Activated gamma-delta T cell treated with anti-CD3 and anti-CD28 coated beads, Interleukin-2, amount 50 U/mL, for 16 hours (primary cell): ENCODE measurements around the gene STK17A.

ENCODE experiments used
- DNase-seq: peaks from one replicate; pipeline ENCODE4 v3.0.0-alpha.2; 2020; ENCODE audit warnings: low read depth

Gene STK17A

GRCh38 chr7:43636093-43636492, 53.2 kb downstream of the STK17A start:
- DNase-seq = no peak

- DNase-seq = no peak
Observed at GRCh38 chr7:43637114-43637806, 54.4 kb downstream of the STK17A start.

- no peak for DNase-seq
Observed at GRCh38 chr7:43639858-43640491, 57.1 kb downstream of the STK17A start.

DNA sequence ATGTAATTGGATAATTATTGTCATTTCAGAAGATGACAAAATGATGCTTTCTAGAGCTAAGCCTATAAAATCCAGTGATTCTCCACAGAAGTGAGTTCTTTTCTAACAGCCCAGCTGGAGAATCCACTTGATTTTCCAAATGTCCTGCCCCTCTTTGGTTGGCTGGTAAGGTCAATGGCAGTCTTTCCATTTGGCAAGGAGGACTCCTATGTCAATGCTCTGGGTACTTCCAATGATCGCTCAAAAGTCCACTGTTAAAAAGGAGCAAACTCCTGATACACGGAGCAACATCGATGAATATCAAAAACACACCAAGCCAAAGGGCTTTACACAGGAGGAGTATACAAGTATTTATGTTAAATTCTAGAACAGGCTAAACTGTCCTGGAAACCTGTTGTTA, 57.8 kb downstream of the STK17A start:
- no peak for DNase-seq

- DNase-seq = no peak
Observed at GRCh38 chr7:43642897-43643630, 60.2 kb downstream of the STK17A start.

DNA sequence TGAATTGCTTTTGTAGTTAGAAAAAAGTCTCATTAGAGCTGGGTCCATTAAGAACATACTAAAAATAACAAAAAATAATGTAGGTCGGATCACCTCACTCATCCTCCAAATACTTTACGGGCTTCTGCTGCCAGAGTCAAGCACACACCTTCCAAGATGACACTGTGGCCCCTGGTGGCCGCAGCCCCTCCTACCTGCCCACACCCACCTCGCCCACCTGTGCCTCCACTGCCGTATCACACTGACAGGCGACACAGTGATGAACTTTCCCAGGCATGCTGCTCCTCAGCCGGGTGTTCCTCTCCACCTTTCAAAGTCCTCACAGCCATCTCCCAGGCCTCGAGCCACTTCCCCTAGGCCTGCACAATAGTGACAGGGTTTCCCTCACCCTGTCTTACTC, 60.9 kb downstream of the STK17A start:
- DNase-seq = no peak

- DNase-seq = no peak
Observed at GRCh38 chr7:43645699-43646226, 62.9 kb downstream of the STK17A start.

- no peak for DNase-seq
Observed at GRCh38 chr7:43646603-43647338, 63.9 kb downstream of the STK17A start.

GRCh38 chr7:43647339-43647672, 64.4 kb downstream of the STK17A start:
- DNase-seq = no peak

DNA sequence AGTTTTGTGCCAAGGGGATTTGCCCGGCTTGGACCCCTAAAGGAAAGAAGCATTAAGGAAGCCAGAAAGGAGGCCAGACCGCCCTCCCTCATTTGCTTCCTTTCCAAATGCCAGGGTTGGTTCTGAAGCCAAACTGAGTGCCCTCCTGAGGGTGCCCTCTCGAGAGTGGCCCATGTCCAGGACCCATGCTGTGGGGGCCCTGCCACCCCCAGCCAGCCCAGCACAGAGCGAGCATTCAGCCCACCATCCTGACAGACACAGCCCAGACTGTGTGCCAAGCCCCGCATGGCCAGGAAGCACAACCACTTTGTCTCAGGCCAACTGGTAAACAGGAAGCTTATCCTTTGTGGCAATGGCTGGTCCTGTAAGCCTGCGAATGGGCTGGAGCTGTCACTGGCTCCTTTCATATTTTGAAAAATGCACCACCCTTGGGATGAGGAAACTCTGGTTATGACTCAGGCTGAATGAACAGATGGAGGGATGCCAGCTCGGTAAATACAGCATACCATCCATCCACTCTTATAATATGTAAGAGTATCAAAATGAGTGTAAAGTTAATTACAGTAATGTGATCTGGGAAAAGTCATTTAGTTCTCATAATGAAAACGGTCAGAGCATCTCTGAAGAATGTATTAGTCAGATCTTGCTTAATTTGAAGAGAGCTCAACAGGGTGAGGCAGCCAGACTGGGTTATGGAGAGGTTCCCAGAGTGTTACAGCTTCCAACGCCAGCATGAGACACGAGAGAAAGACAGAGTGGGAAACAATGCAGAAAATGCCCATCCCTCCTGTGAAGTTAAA, 65.0 kb downstream of the STK17A start:
- DNase-seq = no peak

DNA sequence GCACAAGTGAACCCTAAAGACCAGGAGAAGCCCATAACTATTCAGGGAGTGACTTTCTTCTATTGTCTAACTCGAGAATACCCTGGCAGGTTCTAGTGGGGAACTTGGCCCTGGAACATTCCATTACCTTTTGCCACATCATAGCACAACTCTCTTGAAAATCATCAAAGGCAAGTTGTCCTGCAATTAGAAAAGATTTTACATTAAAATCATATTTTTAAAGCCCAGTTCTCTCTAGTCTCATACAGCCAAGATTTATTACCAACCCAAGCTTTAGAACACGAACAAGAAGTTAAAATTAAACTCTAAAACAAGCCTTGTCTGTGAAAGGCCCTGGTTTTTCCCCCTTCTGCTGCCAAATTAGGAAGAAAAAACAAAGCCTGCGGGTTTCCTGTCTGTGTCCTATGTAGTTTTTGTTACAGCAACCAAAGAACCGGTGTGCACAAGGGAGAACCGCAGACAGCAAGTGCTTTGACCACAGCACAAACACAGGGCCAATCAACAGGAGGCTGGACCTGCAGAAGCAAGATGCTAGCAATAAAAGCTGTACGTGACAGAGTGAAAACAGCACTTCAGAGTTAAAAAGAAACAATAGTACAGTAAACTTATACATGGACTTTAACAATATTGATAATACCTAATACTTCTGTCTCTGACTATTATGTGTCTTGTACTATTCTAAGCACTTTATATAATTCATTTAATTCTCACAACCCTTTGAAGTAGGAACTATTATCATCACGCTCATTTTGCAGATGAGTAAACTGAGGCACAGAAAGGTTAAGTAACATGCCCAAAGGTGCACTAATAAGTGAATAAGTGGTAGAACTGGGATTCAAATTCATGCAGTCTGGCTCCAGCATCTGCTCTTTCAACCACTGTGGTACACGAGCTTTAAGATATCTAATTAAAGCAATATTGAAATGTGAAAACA, 65.8 kb downstream of the STK17A start:
- DNase-seq = peak; percentile 51

DNA sequence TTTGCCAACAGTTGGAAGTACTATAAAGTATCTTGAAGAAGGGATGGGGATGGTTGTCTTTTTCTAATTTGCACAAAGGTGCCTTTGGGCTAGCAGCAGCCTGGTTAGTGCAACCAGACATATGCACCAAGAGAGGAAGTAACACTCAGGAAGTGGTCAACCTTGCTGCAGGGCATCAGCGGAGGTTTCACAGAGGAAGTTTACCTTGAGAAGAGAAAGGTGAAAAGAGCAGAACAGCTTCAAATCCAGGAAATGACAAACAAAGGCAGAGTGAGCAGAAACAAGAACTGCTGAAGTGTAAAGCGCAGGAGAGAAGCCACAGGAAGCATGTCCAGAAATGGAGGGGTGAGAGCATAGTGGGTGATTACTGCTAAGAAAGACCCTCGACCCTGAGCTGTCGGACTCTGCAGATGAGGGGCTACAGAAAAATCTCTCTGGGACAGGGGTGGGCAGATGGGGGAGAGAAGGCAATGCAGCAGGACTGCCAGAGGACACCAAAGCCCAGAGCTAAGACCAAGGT, 66.9 kb downstream of the STK17A start:
- DNase-seq = peak; percentile 59

GRCh38 chr7:43650457-43651052, 67.6 kb downstream of the STK17A start:
- DNase-seq = no peak

DNA sequence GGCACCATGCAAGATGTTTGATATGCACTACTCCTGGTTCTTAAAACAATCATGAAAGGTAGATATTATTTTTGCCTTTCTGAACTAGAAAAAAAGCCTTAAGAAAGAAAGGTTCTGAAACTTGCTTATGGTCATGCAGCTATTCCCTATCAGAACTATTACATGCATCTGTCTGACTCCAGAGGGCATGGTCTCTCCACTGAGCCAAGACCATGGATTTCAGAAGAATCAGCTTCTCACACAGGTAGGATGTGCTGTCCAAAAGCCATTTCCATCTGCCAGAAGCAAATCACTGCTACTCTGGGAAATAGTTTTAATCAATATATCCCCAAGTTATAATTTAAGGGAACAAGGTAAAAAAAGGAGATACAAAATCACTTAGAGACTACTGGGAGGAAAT, 69.5 kb downstream of the STK17A start:
- no peak for DNase-seq

- no peak for DNase-seq
Observed at GRCh38 chr7:43653466-43653865, 70.6 kb downstream of the STK17A start.

DNA sequence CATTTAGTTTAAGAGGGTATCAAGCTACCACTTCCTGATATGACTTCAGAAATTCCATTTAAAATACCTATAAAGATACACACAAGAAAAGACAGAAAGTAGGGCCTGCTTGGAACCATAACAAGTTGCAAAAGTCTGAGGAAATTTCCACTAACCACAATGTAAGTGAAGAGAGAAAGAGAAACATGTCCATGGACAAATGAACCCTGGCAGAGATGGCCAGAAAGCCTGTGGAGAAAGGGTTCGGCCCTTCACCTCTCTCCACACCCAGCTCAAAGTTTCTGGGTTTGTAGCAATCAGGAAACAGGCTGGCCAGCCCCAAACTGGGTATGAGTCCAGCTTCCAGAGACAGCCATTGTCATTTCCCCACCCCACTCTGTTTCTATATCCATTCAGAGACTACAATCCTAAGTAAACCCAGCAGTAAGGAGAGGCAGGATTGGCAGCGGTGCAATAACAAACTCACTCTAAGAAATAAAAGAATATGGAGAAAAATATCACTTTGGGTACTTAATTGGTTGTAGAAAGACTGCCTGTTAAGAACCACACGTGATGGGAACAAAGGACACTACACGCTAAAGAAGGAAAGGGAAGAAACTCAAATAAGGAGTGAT, 71.1 kb downstream of the STK17A start:
- no peak for DNase-seq

- DNase-seq = no peak
Observed at GRCh38 chr7:43655584-43655983, 72.7 kb downstream of the STK17A start.

DNA sequence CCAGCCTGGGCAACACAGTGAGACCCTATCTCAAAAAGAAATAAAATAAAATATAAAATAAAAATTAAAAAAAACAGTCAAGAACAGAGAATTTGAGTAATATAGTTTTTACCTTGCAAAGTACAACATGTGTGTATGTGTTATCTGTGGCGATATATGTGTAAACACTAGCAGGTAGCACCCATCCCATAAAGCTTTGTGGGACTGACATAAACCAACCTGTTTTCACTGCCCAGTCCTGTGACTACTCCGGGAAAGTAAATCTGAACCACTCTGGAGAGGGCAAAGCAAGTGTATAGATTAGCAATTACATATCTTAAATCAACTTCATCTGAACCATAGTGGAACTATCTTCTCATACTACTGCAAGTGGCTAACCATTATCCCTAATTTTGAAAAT, 74.1 kb downstream of the STK17A start:
- DNase-seq = no peak
